ENCODE results near the gene SASH1. TPM values are rescaled to one million over a fixed set of nuclear protein-coding genes. Genes with fewer than 3 reads are reported as not detected.

Gene SASH1
- total and polyA plus RNA-seq, 2 of the 8 experiments (the other 6 are each of a cell fraction or from before 2014, with no cell fraction given): 6.0 to 20.2 TPM

- peaks cover 6% of the 10 kb centered on the region; the same call in 1 of the 2 replicates for H3K79me1 ChIP-seq (ENCODE audit: low read depth, low read length)
- POLR2A ChIA-PET (ENCODE audit: partially characterized antibody): interaction anchor here (0.6 to 1.5 kb wide), 3 partner anchors 8 to 25 kb away, joined by 3 to 6 read pairs (median 3); partner anchors contain the start of gene SASH1
- H2BK120ac ChIP-seq (replicated peaks; ENCODE audit: low read depth, low read length): no peak overlapping the region
- no peak overlapping the region; a peak in 1 of 4 replicates for H3K4me2 ChIP-seq (ENCODE audit: insufficient read depth in 1 of 2, low read depth in 2 of 2, low read length in 2 of 2)
- WGBS, 2 experiments (ENCODE audit: extremely low coverage in 1 of 2, insufficient coverage in 1 of 2, insufficient read length in 1 of 2, insufficient replicate concordance in 2 of 2, low coverage in 1 of 2, low lambda C conversion rate in 2 of 2, missing lambda C conversion rate in 1 of 2): 81% methylated on average over 10 of the region's 11 CpGs; no CpG with 5 or more reads in 1 of the 2 experiments
- H4K20me1 ChIP-seq (replicated peaks in 1 of 2; ENCODE audit: control insufficient read depth in 1 of 2, insufficient read depth in 2 of 2, low read length in 2 of 2): peaks cover 0 to 1% of the 10 kb centered on the region in 2 experiments
- H3K56ac ChIP-seq (replicated peaks; ENCODE audit: insufficient read length, low read depth, low read length): no peak overlapping the region
- H3K23me2 ChIP-seq (ENCODE audit: low read depth, low read length): no peaks in the 10 kb centered on the region; the same call in 1 of the 2 replicates
- H4K5ac ChIP-seq (ENCODE audit: insufficient read length, low read depth, low read length): no peak overlapping the region
- H3K79me2 ChIP-seq (ENCODE audit: control insufficient read depth in 1 of 2, insufficient read depth in 2 of 2, low read length in 2 of 2): peaks cover 0 to 64% of the 10 kb centered on the region in 2 experiments; a peak in 3 of 4 replicates
- no peak overlapping the region for H3K9ac ChIP-seq (replicated peaks in 1 of 4; ENCODE audit: extremely low read depth in 1 of 4, low read depth in 3 of 4, low read length in 3 of 4)
- H3K36me3 ChIP-seq (ENCODE audit: control insufficient read depth in 2 of 4, insufficient read depth in 4 of 4, low read length in 3 of 4): no peaks in the 10 kb centered on the region
- H3K18ac ChIP-seq (ENCODE audit: extremely low read depth, low read length): peak overlapping the region; percentile 16; the same call in 1 of the 2 replicates
- TF ChIP-seq CBX8 (IDR thresholded peaks at IDR 0.05; ENCODE audit: borderline replicate concordance, low read depth, low read length) (no peak), ZNF274 (IDR thresholded peaks at IDR 0.05; ENCODE audit: borderline replicate concordance, extremely low read depth, low read length) (no peak), TEAD4 (IDR thresholded peaks at IDR 0.05; ENCODE audit: low read depth, low read length) (no peak)
- H4K91ac ChIP-seq (replicated peaks; ENCODE audit: insufficient read length, low read length): no peak overlapping the region
- H3K4me1 ChIP-seq (replicated peaks in 1 of 4; ENCODE audit: control insufficient read depth in 3 of 4, insufficient read depth in 4 of 4, low read length in 3 of 4): peaks cover 0 to 4% (median 4%) of the 10 kb centered on the region in 4 experiments; a peak in 4 of 7 replicates
- H2AK5ac ChIP-seq (ENCODE audit: low read depth, low read length): no peak overlapping the region
- CTCF ChIA-PET (ENCODE audit: partially characterized antibody): interaction anchor here (0.9 to 1.9 kb wide), 3 partner anchors 11 to 97 kb away, joined by 3 to 7 read pairs (median 6); no protein-coding TSS in a partner anchor
- FAIRE-seq (no peak), DNase-seq (ENCODE audit: low read depth in 1 of 2, low spot score in 2 of 2) (no peak)
- peak overlapping the region; percentile 26; the same call in 1 of the 2 replicates for H2BK15ac ChIP-seq (ENCODE audit: low read length)
- H3K4me3 ChIP-seq (ENCODE audit: extremely low read depth in 1 of 4, insufficient read depth in 2 of 4, low read depth in 3 of 4, low read length in 4 of 4): no peak overlapping the region
- H4K8ac ChIP-seq (ENCODE audit: extremely low read depth, insufficient read depth, low read length): no peak overlapping the region
- H3K27ac ChIP-seq (ENCODE audit: low read depth, low read length): no peak overlapping the region
- H2BK5ac ChIP-seq (ENCODE audit: low read depth, low read length): no peak overlapping the region
- no peak overlapping the region for H2BK12ac ChIP-seq (ENCODE audit: low read depth, low read length)
- H3K9me3 ChIP-seq (ENCODE audit: insufficient read depth in 2 of 2, low read depth in 1 of 2, low read length in 1 of 2): no peaks in the 10 kb centered on the region
- no peak overlapping the region for H3K23ac ChIP-seq (ENCODE audit: insufficient read length)
- H3K4ac ChIP-seq (replicated peaks; ENCODE audit: insufficient read length, low read depth, low read length): no peak overlapping the region
- no peak overlapping the region for H2AFZ ChIP-seq (ENCODE audit: low read length)
- no peaks in the 10 kb centered on the region for H3K27me3 ChIP-seq (replicated peaks in 1 of 4; ENCODE audit: control insufficient read depth in 3 of 4, extremely low read depth in 1 of 4, insufficient read depth in 3 of 4, low read length in 3 of 4)
- no peak overlapping the region for H3K14ac ChIP-seq (ENCODE audit: insufficient read length)
- H2BK20ac ChIP-seq (ENCODE audit: low read length): no peak overlapping the region
Measured at GRCh38 chr6:148367411-148368024, 24.9 kb downstream of the SASH1 start.

Data from H1 (cell line).